Sigmoid colon (tissue), 4 donors: Measurements from ENCODE around the gene COG5.

Source experiments
- POLR2A ChIP-seq, 2 donors: fragments of 450-650 bp; IDR thresholded peaks; one replicate each; pipeline ENCODE4 v1.6.1; 2016; ENCODE audit warnings: antibody characterized with exemption in 2 of 2, mild to moderate bottlenecking in 2 of 2, moderate library complexity in 2 of 2
- POLR2AphosphoS5 ChIP-seq, 4 donors: sonication (generic); formaldehyde crosslinking; IDR thresholded peaks; one replicate each; pipeline ENCODE4 v1.6.1; 2017; ENCODE audit warnings: antibody characterized with exemption in 4 of 4
- TF ChIP-seq, protein P1 (sequence below), 4 experiments: fragments of 450-650 bp in 3 of 4; fragments of 200-600 bp in 1 of 4; IDR thresholded peaks; one replicate each; pipeline ENCODE4 v1.5.1; 2016 to 2019; ENCODE audit warnings: antibody characterized with exemption in 4 of 4, mild to moderate bottlenecking in 3 of 4, moderate library complexity in 2 of 4

GRCh38 chr7:107528461-107528860, 35.3 kb downstream of the COG5 start:
- no peak for TF ChIP-seq POLR2A (IDR thresholded peaks at IDR 0.05)
- TF ChIP-seq POLR2AphosphoS5 (IDR thresholded peaks at IDR 0.05): no peak
- TF ChIP-seq, protein P1, sequence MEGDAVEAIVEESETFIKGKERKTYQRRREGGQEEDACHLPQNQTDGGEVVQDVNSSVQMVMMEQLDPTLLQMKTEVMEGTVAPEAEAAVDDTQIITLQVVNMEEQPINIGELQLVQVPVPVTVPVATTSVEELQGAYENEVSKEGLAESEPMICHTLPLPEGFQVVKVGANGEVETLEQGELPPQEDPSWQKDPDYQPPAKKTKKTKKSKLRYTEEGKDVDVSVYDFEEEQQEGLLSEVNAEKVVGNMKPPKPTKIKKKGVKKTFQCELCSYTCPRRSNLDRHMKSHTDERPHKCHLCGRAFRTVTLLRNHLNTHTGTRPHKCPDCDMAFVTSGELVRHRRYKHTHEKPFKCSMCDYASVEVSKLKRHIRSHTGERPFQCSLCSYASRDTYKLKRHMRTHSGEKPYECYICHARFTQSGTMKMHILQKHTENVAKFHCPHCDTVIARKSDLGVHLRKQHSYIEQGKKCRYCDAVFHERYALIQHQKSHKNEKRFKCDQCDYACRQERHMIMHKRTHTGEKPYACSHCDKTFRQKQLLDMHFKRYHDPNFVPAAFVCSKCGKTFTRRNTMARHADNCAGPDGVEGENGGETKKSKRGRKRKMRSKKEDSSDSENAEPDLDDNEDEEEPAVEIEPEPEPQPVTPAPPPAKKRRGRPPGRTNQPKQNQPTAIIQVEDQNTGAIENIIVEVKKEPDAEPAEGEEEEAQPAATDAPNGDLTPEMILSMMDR (IDR thresholded peaks at IDR 0.05): no peak
